GM18517 (cell line): ENCODE measurements around the gene PFN3.
"Not testable (repeated sequence)": the region's sequence is repeated elsewhere in the genome, so short reads cannot be mapped to it uniquely, and the experiment has no call there.

Source experiments
- ATAC-seq: cut with Tn5 transposase; IDR thresholded peaks from one replicate; pipeline ENCODE4 v1.9.1; 2021; ENCODE audit warnings: mild to moderate bottlenecking, moderate library complexity; ENCODE audit not compliant: unreplicated experiment

Gene PFN3

DNA sequence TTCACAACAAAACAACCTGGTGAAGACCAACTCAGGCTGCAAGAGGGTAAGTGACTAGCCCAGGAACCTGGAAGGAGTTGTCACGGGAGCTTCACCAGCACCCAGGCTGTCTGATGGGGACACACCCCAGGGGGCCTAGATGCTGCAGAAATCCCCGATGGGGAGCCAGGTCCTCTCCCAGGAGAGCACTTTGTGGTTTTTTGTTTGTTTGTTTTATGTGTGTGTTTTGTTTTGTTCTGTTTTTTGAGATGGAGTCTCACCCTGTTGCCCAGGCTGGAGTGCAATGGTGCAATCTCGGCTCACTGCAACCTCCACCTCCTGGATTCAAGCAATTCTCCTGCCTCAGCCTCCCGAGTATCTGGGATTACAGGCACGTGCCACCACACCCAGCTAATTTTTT is 24.9 kb downstream of the PFN3 start:
- not testable (repeated sequence) for ATAC-seq

DNA sequence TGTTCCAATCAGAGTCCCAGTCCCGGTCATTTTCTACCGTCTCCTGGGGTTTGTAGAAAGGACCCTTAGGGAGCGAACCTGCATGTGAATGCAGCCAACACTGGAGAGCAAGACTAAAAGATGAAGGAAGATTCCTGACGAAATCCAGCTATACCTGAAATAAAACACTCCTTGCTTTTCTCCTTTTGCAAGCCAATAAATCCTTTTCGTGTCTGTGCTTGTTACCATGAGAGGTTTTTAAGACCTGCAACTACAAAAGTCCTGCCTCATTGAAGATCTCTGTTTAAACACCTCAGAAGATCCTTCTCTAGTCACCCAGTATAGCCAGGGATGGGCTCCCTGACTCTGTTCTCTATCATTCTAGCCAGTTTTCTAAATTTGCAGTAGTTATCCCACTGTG is 26.2 kb downstream of the PFN3 start:
- ATAC-seq = no peak

DNA sequence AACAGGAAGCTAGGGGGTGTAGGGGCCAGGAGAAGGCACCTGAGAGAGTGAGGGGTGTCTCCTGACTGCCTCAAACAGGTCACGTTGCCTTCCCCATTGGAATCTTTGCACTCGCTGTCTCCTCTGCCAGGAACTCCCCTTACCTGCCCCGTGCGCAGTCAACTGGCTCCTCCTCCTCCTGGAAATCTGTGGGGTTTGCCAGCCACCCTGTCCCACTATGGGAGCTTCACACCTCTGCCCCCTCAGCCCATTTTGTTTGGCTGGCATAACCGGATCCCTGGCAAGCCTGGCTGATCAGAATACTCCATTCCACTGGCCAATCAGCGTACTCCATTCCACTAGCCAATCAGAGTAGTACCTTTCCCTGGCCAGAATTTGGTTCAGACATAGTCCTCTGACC is 26.7 kb downstream of the PFN3 start:
- no peak for ATAC-seq

DNA sequence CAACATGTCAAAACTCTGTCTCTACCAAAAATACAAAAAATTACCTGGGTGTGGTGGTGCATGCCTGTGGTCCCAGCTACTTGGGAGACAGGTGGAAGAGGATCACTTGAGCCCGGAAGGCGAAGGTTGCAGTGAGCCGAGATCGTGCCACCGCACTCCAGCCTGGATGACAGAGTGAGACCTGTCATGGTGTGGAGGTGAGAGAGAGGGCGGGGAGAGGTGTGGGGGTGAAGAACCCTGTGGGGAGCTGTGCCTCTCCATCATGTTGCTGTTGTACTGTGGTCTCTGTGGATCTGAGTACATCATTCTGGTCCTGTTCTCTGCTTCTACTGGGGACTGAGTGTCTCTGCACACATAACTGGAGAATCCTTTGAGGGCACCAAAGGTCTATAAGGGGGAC is 27.6 kb downstream of the PFN3 start:
- no peak for ATAC-seq

DNA sequence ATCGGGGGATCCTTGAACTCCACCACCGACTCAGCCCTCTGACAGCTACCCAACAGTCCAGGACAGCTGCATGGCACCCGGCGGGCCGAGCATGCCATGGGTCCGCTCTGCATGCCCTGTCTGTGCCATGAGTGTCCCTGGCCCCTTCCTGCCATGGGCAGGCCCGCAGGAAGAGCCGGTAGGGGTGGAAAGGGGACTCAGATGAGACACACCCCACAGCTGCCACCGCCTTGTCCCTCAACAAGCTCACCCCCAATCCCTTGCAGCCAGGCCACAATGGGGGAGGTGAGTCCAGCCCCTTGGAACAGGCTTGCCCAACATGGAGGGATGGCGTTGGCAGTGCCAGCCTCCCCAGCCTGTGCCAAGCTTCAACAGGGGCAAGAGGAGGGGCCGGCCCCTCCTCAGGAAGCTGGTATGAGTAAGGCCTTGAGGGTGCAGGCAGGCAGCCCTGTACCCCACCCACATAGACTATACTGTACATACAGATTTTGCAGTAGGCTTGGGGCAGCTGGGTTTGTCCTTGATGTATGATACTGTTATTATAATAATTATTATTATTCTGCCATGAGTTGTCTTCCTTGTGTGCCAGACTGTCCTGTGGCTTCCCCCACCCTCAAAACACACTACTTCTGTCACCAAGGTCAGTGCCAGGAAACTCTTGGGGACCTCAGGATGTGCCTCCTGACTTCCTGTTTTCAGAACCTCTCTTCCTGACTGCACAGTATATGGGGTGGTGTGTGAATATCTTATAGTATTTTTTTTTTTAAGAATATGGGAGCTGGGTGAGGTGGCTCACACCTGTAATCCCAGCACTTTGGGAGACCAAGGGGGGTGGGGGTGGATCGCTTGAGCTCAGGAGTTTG is 28.2 kb downstream of the PFN3 start:
- no peak for ATAC-seq

DNA sequence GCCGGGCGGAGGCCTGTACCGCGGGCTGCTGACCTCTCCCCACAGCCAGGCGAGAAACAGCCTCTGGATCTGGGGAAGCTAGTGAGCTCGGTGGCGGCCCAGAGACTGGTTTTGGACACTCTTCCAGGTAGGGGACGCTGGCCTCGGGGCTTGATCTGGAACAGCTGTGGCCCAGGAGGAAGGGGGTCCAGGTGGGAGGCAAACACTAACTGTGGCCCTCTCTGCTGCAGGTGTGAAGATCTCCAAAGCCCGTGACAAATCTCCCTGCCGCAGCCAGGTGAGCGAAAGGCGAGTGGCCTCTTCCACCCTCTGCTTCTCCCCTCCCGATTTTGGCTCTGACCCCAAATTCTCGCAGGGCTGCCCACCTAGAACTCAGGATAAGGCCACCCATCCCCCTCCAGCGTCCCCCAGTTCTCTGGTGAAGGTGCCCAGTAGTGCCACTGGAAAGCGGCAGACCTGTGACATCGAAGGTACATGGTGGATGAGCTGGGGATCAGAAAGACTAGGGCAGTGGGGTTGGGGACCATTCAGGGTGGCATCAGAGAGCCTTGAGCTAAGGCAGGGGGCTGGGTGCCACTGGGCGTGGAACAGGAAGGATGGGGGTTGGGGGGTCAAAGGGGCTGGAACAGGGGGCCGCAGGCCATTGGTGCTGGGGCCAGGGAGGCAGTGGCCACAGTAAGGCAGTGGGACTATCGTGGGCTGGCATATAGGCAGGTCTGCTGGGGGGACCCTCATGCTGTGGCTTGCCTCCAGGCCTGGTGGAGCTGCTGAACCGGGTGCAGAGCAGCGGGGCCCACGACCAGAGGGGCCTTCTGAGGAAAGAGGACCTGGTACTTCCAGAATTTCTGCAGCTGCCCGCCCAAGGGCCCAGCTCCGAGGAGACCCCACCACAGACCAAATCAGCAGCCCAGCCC is 29.1 kb downstream of the PFN3 start:
- ATAC-seq = no peak

DNA sequence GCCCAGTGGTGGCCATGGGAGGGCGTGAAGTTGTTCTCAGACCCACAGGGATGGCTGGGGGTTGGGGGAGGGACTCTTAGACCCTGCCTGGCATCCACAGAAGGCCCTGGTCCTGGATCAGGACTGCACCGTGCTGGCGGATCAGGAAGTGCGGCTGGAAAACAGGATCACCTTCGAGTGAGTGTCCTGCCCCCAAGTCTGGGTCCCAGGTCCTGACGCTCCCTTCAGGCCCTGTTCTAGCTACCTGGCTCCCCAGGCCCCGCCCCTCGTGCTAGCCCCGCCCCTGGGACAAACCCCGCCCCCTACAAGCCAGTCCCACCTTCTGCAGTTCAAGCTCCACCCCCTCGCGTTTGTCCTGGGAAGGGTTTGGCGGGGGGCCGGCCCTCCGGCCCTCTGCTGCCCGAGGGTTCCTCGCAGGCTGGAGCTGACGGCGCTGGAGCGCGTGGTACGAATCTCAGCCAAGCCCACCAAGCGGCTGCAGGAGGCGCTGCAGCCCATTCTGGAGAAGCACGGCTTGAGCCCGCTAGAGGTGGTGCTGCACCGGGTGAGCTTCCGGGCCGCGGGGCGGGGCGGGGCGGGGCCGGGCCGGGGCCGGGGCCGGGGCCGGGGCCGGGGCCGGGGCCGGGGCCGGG is 29.9 kb downstream of the PFN3 start:
- ATAC-seq = no peak

DNA sequence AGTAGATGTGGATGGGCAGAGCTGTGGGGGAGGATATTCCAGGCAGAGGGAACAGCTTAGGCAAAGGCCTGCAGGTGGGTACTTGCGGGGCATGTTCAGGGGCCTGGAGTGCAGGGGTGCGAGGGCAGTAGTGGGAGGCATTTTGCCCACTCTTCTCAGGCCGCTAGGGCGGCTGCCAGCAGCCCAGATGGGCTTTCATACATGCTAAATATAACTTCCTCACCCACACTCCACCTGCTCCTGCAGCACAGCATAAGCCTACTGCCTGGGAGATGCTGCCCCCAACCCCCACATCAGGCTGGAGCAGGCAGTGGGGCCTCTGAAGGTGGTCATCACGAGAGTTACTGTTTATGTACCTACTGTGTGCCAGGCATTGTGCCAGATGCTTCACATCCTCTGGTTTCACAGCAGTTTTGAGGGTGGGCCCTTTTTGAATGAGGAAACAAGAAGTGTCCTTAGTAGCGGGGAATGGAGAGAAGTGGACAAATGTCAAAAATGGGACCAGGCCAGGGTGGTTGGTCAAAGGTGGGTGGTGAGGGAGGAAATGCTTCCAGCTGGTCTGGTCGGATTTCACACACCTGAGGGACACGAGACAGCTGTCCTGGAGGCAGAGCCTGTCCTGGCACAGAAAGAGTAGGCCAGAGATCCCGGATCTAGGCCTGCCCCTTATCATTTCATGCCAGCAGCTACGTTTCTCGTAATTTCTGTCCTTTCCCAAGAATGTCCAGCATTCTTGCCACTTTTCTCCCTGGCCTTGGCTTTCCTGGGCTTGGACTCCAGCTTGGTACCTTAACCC is 30.6 kb downstream of the PFN3 start:
- ATAC-seq = no peak

DNA sequence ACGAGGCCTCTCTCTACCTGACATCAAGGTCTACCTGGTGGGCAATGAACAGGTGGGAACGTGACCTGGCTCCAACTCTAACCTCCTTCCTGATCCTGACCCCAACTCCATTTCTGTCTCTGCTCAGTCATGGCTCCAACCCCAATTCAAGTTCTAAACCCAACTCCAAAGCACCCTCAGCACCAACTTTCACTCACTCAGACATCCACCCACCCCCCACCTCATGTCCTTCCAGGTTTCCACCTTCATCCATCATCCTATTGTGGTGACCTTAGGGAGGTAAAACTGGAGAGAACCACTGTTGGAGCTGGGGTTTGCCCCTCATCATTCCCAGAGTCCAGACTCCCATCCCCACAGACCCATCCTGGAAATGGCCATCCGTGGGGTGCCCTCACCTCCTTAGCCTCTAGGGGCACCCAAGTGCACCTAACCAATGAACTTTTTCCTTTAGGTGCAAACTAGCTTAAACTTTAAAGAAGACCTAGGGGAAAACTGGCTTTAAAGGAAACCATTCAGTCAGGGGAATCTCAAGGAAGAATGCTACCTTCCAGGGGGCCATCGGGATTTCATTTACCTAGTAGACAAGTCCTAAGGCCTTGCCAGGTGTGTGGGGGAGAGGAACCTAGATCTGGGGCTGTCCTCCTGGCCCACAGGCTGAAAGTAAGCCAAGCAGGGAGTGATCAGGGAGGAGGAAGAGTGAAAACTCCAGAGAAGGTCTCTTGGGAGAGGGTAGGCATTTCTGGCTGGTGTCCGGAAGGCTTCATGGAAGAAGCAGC is 31.4 kb downstream of the PFN3 start:
- no peak for ATAC-seq

DNA sequence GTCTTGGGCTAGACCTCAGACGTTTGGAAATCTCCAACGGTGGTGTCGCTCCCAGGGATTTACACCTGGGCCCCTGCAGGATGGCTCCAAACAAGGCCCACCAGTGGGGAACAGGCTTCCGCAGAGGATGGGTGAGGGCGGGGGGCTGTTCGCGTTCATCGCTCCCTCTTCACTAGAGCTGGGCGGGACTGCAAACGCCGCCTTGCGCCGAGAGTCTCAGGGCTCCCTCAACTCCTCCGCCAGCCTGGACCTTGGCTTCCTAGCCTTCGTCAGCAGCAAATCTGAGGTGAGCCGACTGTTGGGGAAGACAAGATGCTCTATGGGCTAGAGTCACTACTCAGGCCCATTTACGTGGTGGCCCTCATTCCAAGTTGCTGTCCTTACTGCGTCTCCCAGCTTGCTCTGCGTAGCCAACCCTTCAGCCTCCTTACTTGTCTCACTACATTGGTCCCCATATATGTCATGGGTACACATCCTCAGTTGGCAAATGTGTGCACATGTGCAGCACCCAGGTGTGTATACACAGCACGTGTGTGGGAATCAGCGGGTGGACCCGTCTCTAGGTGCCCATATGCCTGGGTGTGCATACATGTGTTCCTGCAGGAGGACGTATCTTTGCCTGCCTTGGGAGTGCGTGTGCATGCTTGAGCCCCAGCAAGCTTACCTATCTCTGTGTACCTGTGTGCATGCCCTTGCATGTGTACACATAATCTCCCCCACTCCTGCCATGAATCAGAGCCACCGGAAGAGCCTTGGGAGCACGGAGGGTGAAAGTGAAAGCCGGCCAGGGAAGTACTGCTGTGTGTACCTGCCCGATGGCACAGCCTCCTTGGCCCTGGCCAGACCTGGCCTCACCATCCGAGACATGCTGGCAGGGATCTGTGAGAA is 32.2 kb downstream of the PFN3 start:
- ATAC-seq = no peak

DNA sequence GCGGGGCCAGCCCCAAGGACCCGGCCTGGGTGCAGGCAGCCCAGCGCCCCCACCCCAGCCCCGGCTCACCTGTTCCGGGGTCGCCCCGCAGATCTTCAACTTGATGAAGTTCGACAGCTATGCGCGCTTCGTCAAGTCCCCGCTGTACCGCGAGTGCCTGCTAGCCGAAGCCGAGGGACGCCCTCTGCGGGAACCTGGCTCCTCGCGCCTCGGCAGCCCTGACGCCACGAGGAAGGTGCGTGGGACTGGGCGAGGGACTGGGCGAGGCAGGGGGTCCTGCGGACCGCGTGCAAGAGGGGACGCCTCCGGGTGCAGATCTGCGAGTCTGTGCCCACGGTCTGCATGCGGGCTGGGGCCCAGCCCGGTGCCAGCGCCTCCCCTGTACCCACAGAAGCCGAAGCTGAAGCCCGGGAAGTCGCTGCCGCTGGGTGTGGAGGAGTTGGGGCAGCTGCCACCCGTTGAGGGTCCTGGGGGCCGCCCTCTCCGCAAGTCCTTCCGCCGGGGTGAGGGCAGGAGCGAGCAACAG is 33.1 kb downstream of the PFN3 start:
- ATAC-seq = no peak

DNA sequence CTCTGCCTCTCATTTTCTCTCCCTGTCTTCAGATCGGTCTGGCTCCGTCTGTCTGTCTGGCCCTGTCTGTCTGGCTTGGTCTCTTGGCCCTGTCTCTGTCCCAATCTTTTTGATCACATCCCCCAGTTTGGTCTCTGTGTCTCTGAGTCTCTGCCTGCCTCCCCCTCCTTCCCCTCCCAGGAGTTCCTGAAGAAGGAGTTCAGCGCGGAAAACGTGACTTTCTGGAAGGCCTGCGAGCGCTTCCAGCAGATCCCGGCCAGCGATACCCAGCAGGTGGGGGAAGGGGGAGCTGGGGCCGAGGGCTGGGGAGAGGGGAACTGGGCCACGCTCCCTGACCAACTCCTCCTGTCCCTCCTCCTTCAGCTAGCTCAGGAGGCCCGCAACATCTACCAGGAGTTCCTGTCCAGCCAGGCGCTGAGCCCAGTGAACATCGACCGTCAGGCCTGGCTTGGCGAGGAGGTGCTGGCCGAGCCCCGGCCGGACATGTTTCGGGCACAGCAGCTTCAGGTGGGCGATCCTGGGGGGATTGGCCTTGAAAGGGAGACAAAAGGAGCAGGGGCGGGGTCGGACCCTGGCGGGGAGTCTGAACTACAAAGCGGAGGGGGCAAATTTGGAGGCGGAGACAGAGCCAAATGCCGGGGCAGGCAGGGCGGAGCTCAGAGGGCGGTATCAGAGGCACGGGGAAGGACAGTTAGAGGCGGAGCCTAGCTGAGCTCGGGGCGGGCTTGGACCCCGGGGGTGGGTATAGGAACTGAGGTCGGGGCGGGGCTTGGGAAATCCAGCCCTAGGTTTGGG is 33.7 kb downstream of the PFN3 start:
- no peak for ATAC-seq

DNA sequence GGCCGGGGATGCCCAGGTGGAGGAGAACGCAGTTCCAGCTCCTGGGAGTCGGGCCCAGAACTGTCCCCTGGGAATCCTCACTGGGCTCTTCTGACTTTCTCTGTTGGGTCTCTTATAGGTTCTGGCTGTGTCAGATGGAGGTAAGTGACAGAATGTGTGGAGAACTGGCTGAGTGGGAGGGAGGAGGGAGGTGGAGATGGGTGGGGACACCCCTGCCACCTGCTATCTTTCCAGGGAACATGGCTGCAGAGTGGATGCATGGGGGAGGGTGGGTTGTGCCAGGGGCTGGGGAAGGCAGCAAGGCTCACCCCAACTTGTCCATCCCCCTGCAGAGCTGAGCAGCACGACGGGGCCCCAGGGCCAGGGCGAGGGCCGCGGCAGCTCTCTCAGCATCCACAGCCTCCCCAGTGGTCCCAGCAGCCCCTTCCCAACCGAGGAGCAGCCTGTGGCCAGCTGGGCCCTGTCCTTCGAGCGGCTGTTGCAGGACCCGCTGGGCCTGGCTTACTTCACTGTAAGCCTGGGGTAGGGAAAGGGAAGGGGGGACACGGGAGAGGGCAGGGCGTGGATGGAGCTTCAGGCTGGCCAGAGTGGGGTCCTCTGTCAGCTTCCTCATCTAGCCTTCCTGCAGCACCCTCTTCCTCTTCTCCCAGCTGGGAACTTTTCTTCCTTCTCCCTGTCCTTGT is 34.5 kb downstream of the PFN3 start:
- ATAC-seq = no peak

DNA sequence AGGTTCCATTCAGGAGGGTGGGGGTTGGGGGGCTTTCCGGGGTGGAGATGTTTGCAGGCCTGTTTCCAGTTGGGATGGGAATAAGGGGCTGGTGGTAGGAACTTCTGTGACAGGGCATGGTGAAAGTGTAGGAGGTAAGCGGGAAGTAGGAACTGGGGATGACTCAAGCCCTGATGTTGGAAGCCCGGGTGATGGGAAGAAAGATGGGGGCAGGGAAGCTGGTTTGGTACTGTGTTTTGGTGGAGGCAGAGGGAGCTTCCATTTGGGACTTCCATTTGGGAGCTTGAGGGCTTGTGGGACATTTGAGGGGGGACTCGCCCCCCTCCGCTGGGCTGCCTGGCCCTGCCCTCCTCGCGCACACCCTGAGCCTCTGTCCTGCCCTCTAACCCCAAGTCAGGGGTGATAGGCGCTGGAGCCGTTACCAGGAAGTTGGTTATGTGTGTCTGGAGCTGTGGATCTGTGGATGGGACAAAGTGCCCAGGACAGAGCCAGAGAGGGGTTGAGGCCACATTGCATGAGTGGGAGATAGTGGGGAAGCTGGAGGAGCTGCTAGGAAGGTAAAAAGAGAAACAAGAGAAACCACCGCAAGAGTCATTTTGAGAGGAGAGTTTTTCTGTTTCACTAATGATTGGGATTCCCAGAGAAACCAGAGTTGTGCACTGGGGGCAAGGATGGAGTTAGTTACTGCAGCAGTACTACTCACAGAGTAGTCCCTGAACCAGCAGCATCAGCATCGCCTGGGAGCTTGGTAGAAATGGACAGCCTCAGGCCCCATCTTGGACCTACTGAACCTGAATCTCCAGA is 36.1 kb downstream of the PFN3 start:
- no peak for ATAC-seq

DNA sequence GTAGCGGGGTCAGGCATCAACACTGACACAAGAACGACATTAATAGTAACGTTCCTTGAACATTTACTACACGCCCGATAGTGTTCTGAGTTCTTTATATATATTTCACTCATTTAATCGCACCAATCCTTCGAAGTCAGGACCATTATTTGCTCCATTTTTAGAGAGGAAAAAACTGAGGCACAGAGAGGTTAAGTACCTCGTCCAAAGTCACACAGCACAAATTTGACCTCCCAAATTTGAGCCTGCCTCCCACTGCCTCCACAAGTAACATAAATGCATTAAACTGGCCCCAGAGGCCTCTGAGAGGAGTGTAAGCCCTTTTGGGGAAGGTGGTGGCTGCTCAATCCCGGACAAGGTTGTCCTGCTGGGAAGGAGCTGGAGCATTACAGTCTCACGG is 36.9 kb downstream of the PFN3 start:
- no peak for ATAC-seq
